A172 (cell line): ENCODE data around the gene CIB1. TPM values are rescaled to one million over a fixed set of nuclear protein-coding genes. Genes with fewer than 3 reads are reported as not detected.

Source experiments
- DNase-seq: peaks from one replicate; pipeline ENCODE4 v3.0.0-alpha.2; 2015; ENCODE audit warnings: low spot score
- total RNA-seq: library from RNA; depleted of rRNA; stranded (reverse); fragments of >200 nt; shearing (Covaris generic); gene quantifications from 2 replicates; pipeline ENCODE4 v1.2.3, GENCODE V29; 2014

CIB1 gene
- total RNA-seq, 1 experiment from 2014 or later = 35.1 TPM

DNA sequence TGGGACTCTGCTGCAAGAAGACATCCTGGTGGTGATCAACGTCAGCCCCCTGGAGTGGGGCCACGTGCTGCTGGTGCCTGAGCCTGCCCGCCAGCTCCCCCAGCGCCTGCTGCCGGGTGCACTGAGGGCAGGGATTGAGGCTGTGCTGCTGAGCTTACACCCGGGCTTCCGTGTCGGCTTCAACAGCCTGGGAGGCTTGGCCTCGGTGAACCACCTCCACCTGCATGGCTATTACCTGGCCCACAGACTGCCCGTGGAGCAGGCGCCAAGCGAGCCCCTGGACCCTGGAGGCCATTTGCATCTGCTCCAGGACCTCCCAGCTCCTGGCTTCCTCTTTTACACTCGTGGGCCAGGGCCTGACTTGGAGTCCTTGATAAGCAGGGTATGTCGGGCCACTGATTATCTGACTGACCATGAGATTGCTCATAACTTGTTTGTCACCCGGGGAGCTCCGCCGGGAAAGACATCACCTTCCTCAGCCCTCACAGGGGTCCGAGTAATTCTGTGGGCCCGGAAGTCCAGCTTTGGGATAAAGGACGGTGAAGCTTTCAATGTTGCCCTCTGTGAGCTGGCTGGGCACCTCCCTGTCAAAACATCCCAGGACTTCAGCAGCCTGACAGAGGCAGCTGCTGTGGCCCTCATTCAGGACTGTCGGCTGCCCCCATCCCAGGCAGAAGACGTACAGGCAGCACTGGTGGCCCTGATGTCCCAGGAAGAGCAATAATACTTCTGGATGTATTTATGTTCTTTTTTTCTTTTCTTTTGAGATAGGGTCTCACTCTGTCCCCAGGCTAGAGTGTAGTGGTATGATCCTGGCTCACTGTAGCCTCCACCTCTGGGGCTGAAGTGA lies 7.8 kb upstream of the CIB1 start:
- DNase-seq = no peak

DNA sequence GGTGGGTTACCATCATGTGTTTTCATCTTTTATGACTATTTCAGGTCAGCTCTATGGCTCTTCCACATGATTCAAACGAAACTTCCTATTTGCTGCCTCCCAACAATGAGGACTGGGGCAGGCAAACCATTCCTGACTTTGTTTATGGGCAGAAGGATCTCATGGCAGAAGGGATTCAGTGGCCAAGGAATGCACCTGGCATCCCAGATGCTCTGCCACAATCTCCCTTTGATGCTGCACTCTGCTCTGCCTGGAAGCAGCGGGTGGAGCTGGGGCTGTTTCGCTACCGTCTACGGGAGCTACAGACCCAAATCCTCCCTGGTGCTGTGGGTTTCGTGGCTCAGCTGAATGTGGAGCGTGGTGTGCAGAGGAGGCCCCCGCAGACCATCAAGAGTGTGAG lies 7.1 kb upstream of the CIB1 start:
- no peak for DNase-seq

DNA sequence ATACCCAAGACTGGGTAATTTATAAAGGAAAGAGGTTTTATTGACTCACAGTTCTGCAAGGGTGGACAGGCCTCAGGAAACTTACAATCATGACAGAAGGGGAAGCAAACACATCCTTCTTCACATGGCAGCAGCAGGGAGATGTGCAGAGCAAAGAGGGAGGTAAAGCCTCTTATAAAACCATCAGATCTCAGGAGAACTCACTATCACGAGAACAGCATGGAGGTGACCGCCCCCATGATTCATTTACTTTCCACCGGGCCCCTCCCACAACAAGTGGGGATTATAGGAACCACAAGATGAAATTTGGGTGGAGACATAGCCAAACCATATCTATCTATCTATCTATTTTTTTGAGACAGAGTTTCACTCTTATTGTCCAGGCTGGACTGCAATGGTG lies 5.6 kb upstream of the CIB1 start:
- DNase-seq = peak; percentile 54

DNA sequence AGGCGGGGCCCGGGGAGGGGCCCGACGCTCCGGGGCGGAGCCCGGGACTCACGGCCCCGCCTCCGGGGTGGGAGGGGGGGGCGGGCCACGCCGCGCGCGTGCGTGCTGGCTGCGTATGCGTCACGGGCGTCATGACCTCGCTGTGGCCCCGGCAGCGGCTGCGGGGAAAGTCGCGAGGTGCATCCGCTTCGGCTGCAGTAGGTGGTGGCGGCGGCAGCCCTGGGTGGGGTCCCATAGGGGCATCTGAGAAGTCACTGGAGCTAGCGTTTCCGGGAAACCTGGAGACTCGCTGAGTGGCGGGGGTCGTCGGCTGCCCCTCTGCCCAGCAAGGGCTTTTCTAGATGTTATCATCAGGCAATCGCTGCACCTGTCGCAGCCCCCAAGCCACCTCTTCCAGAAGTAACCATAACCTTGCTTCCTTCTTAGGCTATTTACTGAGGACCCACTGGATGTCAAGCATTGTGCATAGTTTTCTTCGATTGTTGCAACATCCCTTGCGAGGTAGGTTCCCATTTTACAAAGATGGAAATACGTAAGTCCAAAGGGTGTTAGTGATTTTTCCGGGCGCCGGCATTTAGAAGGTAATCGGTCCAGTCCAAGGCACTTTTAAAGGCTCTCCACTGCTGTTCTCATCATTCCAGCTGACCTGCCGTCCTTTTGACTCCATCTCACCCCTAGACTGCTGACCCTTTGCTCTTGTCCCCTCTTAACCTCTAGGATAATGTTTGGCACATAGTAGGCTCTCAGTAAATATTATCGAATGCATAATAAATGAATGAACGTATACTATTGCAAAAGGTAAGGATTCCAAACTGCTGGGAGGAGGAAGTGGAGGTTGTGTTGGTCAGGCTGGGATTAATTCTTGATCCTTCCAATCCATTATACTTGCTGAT lies 601 bp upstream of the CIB1 start, which contains the start of gene GDPGP1:
TSS of gene GDPGP1 (plus strand) at position 114 of the 893 bp plus-strand sequence. CDS start 6,700 bp downstream, outside the sequence.
- peak; percentile 17 for DNase-seq

DNA sequence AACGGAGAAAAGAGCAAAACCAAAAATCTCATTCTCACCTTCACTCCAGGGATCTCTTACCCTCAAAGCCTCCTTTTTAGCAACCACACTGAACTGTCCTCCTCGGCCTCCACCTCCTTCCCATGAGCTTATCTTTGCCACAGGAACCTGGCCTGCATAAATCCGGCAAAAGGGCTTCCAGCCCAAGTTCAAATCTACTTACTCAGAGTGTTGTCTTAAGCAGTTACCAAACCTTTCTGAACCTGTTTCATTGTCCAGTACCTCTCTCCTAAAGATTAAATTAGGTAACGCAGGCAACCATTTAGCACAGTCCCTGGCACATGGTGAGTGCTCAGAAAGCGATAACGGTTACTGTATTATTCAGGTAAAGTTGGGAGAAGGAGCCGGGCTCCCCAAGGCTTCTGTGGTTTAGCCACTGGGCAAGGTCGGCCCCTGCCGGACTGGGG lies 777 bp downstream of the CIB1 start:
- DNase-seq = no peak

DNA sequence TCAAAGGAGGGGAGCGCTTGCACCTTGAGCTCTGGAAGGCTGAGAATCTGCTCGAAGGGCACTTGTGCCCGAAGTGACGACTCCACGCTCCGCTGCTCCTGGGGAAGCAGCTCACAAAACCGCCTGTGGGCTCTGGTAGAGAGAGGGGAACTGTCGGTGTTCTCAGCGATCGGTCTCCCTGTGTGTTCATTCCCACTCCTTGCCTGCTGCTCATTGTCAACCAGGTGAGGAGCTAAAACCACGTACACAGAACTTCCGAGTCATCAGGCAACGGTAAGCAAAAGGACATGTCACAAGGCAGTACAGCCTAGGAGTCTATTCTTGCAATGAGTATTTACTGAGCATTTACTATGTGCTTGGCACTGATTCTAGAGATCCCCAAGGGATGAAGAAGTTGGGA lies 1.5 kb downstream of the CIB1 start:
- no peak for DNase-seq

DNA sequence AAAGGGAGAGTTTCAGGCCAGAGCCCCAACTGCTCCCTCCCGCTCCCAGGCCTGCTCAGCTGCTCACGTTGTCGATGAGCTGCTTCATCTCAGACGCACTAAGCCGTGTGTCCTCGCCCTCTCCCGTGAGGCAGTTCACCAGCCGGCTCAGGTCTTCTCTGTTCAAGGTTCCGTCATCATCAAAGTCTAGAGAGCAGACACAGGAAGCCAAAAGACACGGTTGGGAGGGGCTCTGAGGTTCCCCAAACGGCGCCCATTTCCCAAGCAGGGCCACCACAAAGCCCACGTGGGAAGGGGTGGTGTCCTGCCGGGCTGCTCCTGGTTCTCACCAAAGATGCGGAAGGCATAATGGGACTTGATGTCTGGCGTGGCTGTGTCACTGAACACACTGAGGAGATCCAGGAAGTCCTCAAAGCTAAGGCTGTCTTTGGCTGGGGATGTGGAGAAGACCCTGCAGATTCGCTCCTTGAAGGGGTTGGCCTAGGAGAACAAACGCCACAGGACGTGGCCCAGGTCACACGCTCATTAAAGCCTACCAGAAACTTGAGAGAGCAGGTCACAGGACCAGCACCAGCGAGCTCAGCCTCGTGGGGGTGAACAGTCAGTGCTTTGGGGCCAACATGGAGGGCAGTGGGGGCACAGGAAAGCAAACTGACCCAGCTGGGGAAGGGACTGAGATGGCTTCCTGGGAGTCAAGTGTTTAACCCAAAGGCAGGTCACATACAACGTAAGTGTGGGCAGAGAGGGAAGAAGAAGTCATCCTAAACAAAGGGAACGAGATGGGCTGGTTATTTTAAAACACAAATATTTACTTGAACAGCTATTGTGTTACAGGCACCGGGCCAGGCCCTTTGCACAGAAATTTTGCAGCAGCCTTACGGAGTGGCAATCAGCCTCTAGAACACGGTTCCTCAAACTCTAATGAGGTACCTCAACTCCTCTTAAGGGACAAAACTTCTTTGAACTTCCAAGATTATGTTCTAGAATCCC lies 2.4 kb downstream of the CIB1 start:
- DNase-seq = no peak

DNA sequence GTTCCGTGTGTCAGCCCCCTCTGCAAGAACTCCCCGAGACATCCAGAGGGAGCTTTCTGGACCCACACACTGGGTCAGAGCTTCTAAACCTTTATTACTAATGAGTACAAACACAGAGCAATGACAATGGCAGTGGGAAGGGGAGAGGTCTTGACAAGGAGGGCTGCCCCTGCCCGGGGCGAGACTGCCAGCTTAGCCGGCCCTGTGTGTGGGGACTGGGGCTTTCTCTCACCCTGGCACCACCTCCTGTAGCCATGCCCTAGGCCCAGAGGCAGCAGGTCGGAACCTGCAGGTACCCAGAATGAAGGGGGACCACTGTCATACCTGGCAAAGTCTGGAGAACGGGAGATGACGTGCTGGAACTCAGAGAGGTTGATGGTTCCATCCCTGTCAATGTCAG lies 3.1 kb downstream of the CIB1 start:
- no peak for DNase-seq

DNA sequence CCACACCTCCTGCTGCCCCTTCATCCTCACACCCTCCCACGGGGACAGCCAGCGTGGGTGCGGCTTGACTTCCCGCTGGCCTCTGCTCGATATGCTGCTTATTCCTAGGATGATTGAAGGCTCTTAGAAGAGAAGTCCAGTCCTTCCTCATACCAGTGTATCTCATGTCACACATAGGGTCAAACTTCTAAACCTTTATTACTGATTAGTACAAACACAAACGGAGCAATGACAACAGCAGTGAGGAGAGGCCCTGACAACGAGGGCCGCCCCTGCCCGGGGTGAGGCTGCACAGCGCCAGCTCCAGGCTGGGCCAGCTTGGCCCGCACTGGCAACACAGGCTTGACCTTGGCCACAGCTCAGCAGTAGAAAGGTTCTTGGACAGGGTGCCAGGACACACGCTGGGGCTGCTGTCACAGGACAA lies 3.7 kb downstream of the CIB1 start:
- DNase-seq = no peak

DNA sequence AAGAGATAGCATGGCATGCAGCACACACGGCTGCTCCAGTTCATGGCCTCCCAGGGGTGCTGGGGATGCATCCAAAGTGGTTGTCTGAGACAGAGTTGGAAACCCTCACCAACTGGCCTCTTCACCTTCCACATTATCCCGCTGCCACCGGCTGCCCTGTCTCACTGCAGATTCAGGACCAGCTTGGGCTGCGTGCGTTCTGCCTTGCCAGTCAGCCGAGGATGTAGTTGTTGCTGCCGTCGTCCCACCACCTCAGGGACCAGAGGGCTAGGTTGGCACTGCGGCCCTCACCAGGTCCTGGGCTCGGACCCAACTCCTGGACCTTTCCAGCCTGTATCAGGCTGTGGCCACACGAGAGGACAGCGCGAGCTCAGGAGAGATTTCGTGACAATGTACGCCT lies 4.8 kb downstream of the CIB1 start:
- no peak for DNase-seq

DNA sequence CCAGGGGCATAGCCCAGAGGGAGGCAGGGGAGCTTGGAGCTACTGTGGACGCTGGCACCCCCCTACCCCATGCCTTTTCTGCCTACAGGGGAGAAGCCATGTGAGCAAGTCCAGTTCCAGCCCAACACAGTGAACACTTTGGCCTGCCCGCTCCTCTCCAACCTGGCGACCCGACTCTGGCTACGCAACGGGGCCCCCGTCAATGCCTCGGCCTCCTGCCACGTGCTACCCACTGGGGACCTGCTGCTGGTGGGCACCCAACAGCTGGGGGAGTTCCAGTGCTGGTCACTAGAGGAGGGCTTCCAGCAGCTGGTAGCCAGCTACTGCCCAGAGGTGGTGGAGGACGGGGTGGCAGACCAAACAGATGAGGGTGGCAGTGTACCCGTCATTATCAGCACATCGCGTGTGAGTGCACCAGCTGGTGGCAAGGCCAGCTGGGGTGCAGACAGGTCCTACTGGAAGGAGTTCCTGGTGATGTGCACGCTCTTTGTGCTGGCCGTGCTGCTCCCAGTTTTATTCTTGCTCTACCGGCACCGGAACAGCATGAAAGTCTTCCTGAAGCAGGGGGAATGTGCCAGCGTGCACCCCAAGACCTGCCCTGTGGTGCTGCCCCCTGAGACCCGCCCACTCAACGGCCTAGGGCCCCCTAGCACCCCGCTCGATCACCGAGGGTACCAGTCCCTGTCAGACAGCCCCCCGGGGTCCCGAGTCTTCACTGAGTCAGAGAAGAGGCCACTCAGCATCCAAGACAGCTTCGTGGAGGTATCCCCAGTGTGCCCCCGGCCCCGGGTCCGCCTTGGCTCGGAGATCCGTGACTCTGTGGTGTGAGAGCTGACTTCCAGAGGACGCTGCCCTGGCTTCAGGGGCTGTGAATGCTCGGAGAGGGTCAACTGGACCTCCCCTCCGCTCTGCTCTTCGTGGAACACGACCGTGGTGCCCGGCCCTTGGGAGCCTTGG lies 5.6 kb downstream of the CIB1 start:
- no peak for DNase-seq

DNA sequence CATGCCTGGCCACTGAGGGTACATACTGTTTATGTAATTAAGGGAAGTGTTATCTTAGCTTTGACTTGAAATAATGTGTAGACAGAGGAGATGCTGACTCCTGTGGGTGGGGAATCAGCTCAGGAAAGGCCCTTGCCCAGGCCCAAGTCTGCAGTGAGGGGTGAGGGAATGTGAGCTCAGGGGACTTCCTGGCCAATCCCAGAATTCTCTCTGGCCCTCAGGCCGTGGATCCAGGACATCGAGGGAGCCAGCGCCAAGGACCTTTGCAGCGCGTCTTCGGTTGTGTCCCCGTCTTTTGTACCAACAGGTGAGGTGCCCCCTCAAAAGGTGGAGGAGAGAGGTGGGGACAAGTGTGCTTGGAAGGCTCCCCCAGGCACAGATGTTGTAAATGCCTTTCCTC lies 6.4 kb downstream of the CIB1 start:
- DNase-seq = no peak

DNA sequence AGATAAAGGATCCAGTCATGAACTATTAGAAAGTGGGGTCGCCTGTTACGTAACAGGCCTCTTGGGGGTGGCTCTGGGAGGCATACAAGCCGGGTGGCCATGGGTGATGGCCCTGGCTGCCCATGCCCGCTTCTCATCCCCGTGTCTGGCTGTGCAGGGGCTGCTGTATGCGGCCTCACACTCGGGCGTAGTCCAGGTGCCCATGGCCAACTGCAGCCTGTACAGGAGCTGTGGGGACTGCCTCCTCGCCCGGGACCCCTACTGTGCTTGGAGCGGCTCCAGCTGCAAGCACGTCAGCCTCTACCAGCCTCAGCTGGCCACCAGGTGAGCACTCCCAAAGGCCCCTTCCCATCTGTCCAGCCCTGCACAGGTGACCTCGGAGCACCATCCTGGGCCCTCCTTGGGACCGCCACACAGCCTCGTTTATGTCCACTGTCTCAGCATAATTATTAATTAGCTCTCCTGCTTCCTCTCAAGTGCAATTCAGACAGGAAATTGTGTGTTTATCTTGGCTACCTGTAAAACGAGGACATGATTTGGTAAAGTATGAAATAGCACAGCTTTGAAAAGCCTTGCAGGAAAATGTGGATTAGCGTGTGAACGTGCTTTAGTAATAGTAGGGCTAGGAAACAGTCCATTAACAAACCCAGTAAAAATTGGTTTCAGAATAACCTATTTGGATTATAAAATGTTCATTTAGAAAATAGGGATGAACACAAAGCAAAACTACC lies 8.1 kb downstream of the CIB1 start:
- DNase-seq = no peak

DNA sequence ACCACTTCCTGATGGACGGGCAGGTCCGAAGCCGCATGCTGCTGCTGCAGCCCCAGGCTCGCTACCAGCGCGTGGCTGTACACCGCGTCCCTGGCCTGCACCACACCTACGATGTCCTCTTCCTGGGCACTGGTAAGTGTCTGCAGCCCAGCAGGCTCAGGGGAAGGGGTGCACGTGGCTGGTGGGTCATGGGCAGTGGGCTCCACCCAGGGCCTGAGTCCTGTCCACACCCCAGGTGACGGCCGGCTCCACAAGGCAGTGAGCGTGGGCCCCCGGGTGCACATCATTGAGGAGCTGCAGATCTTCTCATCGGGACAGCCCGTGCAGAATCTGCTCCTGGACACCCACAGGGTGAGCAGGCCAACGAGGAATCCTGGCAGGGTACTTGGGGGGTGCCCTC lies 8.7 kb downstream of the CIB1 start:
- DNase-seq = no peak

DNA sequence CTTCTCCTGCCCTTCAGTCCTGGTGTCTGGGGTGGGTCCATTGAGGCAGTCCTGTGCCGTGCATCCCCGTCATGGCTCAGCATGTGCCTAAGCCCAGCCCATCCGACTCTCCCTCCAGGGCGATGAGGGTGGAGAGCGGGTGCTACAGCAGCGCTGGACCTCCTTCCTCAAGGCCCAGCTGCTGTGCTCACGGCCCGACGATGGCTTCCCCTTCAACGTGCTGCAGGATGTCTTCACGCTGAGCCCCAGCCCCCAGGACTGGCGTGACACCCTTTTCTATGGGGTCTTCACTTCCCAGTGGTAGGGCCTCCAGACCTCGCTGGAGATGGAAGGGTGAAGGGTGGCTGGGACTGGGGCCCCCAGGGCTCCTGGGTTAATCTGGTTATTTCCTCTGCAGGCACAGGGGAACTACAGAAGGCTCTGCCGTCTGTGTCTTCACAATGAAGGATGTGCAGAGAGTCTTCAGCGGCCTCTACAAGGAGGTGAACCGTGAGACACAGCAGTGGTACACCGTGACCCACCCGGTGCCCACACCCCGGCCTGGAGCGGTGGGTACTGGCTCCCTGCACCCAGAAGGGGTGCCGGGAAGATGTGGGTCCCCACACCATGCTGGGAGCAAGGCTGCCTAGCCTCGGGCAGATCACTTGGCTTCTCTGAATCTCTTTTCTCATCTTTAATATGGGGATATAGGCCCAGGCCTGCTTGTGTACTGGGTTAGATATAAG lies 10.1 kb downstream of the CIB1 start:
- DNase-seq = no peak

DNA sequence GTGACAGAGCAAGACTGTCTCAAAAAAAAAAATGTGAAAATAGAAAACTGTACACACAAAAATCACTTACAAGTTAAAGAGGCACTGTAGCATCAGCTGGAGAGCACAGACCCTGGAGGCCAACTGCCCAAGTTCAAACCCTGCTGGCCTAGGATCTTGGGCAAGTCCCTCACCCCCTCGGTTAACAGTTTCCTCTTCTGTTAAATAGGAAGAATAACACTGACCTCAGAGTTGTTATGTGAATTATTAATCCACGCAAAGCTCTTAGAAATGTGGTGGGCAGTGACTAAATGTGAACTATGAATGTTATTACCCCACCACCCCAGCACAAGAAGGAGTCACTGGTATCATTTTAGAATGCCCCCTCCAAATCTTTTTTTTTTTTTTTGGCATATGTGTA lies 11.2 kb downstream of the CIB1 start:
- DNase-seq = no peak

DNA sequence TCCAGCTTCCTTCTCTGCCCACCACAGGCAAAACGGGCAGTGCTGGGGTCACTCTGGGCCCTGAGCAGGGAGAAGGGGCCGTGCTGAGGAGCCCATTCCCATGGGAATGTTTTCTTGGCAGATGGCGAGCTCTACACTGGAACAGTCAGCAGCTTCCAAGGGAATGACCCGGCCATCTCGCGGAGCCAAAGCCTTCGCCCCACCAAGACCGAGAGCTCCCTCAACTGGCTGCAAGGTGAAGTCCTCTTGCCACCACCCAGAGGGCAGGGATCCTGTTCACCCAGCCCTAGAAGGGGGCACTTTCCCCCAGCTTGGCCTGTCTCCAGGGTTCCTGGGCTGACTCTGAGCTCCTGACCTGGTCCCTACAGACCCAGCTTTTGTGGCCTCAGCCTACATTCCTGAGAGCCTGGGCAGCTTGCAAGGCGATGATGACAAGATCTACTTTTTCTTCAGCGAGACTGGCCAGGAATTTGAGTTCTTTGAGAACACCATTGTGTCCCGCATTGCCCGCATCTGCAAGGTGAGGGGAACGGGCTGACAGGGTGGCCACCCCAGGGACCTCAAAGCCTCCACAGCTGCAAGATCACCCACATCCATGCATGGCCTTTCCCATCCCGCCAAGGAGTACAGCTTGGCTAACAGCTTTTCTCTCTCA lies 12.4 kb downstream of the CIB1 start:
- DNase-seq = peak; percentile 78

DNA sequence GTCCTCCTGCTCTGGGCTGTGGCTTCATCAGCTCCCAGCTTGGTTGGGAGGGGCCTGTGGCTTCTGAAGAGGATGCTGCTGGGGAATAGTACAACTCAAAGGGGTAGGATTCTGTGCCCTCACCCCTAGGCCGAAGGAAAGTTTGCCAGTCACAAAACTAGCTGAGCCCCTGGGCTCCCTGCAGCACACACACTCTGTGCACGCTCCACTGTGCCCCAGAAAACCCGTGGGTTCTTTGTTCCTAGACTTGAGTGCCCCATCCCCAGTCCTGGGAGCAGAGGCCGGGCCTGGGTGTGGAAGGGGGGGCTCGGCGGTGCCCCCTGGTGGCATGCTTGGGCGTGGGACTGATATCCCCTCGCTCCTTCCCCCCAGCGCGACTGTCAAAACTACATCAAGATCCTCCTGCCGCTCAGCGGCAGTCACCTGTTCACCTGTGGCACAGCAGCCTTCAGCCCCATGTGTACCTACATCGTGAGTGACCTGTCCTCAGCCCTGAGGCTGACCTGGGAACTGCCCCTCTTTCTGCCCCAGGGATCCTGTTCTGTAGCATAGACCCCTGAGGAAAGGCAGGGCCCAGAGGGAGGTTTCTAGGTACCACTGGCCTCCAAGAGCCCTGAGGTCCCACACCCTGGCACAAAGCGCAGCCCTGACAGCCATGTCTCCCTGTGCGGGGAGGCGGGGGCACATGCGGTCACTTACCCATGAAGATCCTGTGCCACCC lies 14.2 kb downstream of the CIB1 start:
- no peak for DNase-seq
